ENCODE measurements around the gene CDCP1. TPM values are rescaled to one million over a fixed set of nuclear protein-coding genes. Genes with fewer than 3 reads are reported as not detected.

The CDCP1 gene
- total RNA-seq, 4 donors from 2014 or later: 1.2 to 6.4 (median 2.1) TPM

DNA sequence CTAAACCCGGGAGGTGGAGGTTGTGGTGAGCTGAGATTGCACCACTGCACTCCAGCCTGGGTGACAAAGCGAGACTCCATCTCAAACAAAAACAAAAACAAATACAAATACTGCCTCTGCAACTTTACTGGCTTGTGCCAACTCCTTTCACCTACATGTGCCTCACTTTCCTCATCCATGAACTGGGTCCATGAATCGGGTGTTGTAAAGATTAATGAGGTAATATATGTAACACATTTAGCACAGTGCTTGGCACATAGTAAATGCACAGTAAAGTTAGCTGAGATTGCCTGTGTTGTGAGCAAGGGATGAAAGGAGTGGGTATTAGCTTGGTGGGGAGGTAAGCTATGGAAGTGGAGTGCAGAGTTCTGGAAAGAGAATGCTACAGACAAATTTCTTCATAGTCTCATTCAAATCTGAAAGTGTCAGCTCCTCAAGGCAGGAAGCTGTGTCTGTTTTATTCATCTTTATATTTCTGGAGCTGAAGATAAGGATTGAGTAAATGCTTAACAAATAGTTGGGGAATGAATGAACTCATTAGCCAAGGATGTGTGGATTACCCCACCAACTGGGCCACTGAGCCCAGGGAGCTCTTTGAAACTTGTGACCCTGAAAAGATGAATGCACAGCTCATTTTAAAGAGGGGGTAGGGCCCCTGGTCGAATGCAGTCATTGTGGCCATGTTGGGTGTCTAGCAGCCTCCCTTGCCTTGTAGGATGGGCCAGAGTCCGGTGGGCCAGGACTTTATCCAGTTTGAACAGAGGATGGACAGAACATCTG lies 7.7 kb upstream of the CDCP1 start:
- no peak for DNase-seq (ENCODE audit: extremely low spot score)
- H3K4me1 ChIP-seq: no peaks in the 10 kb centered on the region
- 56% methylated on average over 5 of the region's 5 CpGs for whole genome bisulfite sequencing
- intact Hi-C loops (cut with DNase I): no loop called here
- no peaks in the 10 kb centered on the region for H3K27me3 ChIP-seq
- no peaks in the 10 kb centered on the region for H3K36me3 ChIP-seq
- H3K9me3 ChIP-seq: peaks cover 0 to 10% (median 0%) of the 10 kb centered on the region in 4 donors
- H3K27ac ChIP-seq (replicated peaks in 1 of 4): no peak overlapping the region
- TF ChIP-seq POLR2AphosphoS5 (IDR thresholded peaks at IDR 0.05) (no peak), POLR2A (IDR thresholded peaks at IDR 0.05; ENCODE audit: low read depth) (no peak), EP300 (IDR thresholded peaks at IDR 0.05) (no peak), CTCF (IDR thresholded peaks at IDR 0.05) (no peak)
- H3K4me3 ChIP-seq: no peak overlapping the region

DNA sequence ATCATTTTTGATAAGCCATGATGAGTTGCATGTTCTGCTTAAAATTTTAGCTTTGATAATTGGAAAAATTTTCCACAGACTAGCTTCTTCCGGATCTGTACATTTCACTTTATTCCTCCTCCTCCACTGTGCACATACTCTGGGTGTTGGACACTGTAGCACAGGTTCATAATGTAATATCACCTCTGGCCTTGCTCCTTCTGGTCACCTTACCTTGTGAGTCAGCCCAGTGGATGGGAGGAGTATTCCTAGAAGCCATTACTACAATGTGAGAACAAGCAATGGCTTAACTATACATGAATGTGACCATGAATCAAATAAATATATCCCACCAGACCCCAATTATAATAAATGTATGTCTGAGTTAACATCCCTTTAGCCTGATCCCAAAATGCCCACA lies 6.1 kb upstream of the CDCP1 start:
- H3K36me3 ChIP-seq: no peaks in the 10 kb centered on the region
- TF ChIP-seq POLR2AphosphoS5 (IDR thresholded peaks at IDR 0.05) (no peak), EP300 (IDR thresholded peaks at IDR 0.05) (no peak)
- peaks cover 0 to 3% (median 0%) of the 10 kb centered on the region in 4 donors for H3K27me3 ChIP-seq
- intact Hi-C loops (cut with DNase I): no loop called here
- 100% methylated on average over 1 of the region's 1 CpG for WGBS
- no peak for DNase-seq (ENCODE audit: extremely low spot score)
- H3K4me3 ChIP-seq: no peak overlapping the region
- H3K4me1 ChIP-seq: no peaks in the 10 kb centered on the region
- H3K9me3 ChIP-seq: peaks cover 0 to 10% (median 0%) of the 10 kb centered on the region in 4 donors
- no peak overlapping the region for H3K27ac ChIP-seq (replicated peaks in 1 of 4)

DNA sequence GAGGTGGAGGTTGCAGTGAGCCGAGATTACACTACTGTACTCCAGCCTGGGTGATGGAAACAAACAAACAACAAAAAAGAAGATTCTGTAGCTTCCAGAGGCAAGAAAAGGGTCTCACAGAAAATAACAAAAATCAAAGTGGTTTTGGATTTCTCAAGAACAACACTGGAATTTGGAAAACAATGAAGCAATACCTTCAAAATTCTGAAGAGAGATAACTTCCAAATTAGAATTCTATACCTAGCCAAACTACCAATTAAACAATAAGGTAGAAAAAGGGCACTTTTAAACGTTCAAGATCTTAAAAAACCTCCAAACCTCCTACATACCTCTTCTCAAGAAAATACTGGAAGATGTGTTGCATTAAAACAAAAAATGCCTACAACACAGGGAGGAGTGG lies 4.9 kb upstream of the CDCP1 start:
- Histone ChIP-seq H3K27ac (replicated peaks in 1 of 4) (no peak overlapping the region), H3K27me3 (peaks cover 0 to 15% (median 5%) of the 10 kb centered on the region in 4 donors), H3K4me1 (peaks cover under 1 to 5% (median 5%) of the 10 kb centered on the region in 4 donors), H3K4me3 (no peak overlapping the region), H3K9me3 (peaks cover 0 to 10% (median 0%) of the 10 kb centered on the region in 4 donors), H3K36me3 (no peaks in the 10 kb centered on the region)
- intact Hi-C loops (cut with DNase I): no loop called here
- 85% methylated on average over 2 of the region's 2 CpGs for WGBS
- no peak for TF ChIP-seq CTCF (IDR thresholded peaks at IDR 0.05)
- no peak for TF ChIP-seq POLR2A (IDR thresholded peaks at IDR 0.05; ENCODE audit: low read depth)
- no peak for TF ChIP-seq EP300 (IDR thresholded peaks at IDR 0.05)
- no peak for TF ChIP-seq POLR2AphosphoS5 (IDR thresholded peaks at IDR 0.05)
- DNase-seq (ENCODE audit: extremely low spot score): no peak

- WGBS: 51% methylated on average over 2 of the region's 2 CpGs
- Histone ChIP-seq H3K9me3 (peaks cover 0 to 10% (median 0%) of the 10 kb centered on the region in 4 donors), H3K27me3 (peaks cover 0 to 33% (median 14%) of the 10 kb centered on the region in 4 donors), H3K4me1 (peaks cover 10 to 19% (median 16%) of the 10 kb centered on the region in 4 donors), H3K36me3 (no peaks in the 10 kb centered on the region), H3K27ac (replicated peaks in 1 of 4) (no peak overlapping the region), H3K4me3 (no peak overlapping the region)
- no peak for TF ChIP-seq CTCF (IDR thresholded peaks at IDR 0.05)
- TF ChIP-seq EP300 (IDR thresholded peaks at IDR 0.05): no peak
- no peak for TF ChIP-seq POLR2A (IDR thresholded peaks at IDR 0.05; ENCODE audit: low read depth)
- TF ChIP-seq POLR2AphosphoS5 (IDR thresholded peaks at IDR 0.05): no peak
- no peak for DNase-seq (ENCODE audit: extremely low spot score)
- intact Hi-C loops (cut with DNase I): no loop called here
Observed at GRCh38 chr3:45148921-45149320, 2.7 kb upstream of the CDCP1 start.

- no peak for DNase-seq (ENCODE audit: extremely low spot score)
- WGBS: 18% methylated on average over 15 of the region's 15 CpGs
- peaks cover 10 to 19% (median 16%) of the 10 kb centered on the region in 4 donors for H3K4me1 ChIP-seq
- peaks cover 0 to 33% (median 14%) of the 10 kb centered on the region in 4 donors for H3K27me3 ChIP-seq
- H3K4me3 ChIP-seq: peak overlapping the region; percentile 54 to 66 (median 56)
- TF ChIP-seq EP300 (IDR thresholded peaks at IDR 0.05): no peak
- TF ChIP-seq POLR2A (IDR thresholded peaks at IDR 0.05; ENCODE audit: low read depth): no peak
- no peak for TF ChIP-seq CTCF (IDR thresholded peaks at IDR 0.05)
- no peak for TF ChIP-seq POLR2AphosphoS5 (IDR thresholded peaks at IDR 0.05)
- H3K27ac ChIP-seq (replicated peaks in 1 of 4): no peak overlapping the region
- intact Hi-C loops (cut with DNase I): no loop called here
- no peaks in the 10 kb centered on the region for H3K9me3 ChIP-seq
- H3K36me3 ChIP-seq: no peaks in the 10 kb centered on the region
Observed at GRCh38 chr3:45145223-45145622, 955 bp downstream of the CDCP1 start.
